ENCODE data around the gene SNX9. TPM values are rescaled to one million over a fixed set of nuclear protein-coding genes. Genes with fewer than 3 reads are reported as not detected.

Gene SNX9
- total and polyA plus RNA-seq, 5 donors from 2014 or later, result 16.4 to 31.6 (median 21.0) TPM

- Histone ChIP-seq H3K27ac (ENCODE audit: insufficient read depth, low read length, poor library complexity, severe bottlenecking) (no peak overlapping the region), H3K9me3 (ENCODE audit: control insufficient read depth in 2 of 2, low read length in 2 of 2) (no peaks in the 10 kb centered on the region), H3K4me3 (ENCODE audit: low read depth, low read length) (no peak overlapping the region), H3K4me1 (ENCODE audit: control insufficient read depth, insufficient read depth, low read length, poor library complexity, severe bottlenecking) (no peaks in the 10 kb centered on the region), H3K36me3 (ENCODE audit: control insufficient read depth, insufficient read depth, low read length) (peaks cover 44% of the 10 kb centered on the region), H3K27me3 (ENCODE audit: control insufficient read depth, insufficient read depth, low read length) (no peaks in the 10 kb centered on the region)
- no peaks in the 10 kb centered on the region for H3K27me3 Mint-ChIP-seq
- no peak overlapping the region for H3K4me3 Mint-ChIP-seq
- no peak overlapping the region for H3K27ac Mint-ChIP-seq
- ATAC-seq (ENCODE audit: low read depth in 2 of 2) (no peak), DNase-seq (no peak)
- H3K36me3 Mint-ChIP-seq, result peaks cover 73% of the 10 kb centered on the region
- peaks cover 0 to 13% (median 5%) of the 10 kb centered on the region in 7 donors for H3K9me3 Mint-ChIP-seq
- peaks cover 0 to 15% (median 2%) of the 10 kb centered on the region in 4 donors for H3K4me1 Mint-ChIP-seq
Measured at GRCh38 chr6:157921685-157922367, 98.8 kb downstream of the SNX9 start.

- Histone ChIP-seq H3K27ac (ENCODE audit: insufficient read depth, low read length, poor library complexity, severe bottlenecking) (no peak overlapping the region), H3K9me3 (ENCODE audit: control insufficient read depth in 2 of 2, low read length in 2 of 2) (no peaks in the 10 kb centered on the region), H3K36me3 (ENCODE audit: control insufficient read depth, insufficient read depth, low read length) (peaks cover 49% of the 10 kb centered on the region), H3K27me3 (ENCODE audit: control insufficient read depth, insufficient read depth, low read length) (no peaks in the 10 kb centered on the region), H3K4me3 (ENCODE audit: low read depth, low read length) (no peak overlapping the region), H3K4me1 (ENCODE audit: control insufficient read depth, insufficient read depth, low read length, poor library complexity, severe bottlenecking) (no peaks in the 10 kb centered on the region)
- ATAC-seq (ENCODE audit: low read depth in 2 of 2) (no peak), DNase-seq (no peak)
- peaks cover 61% of the 10 kb centered on the region for H3K36me3 Mint-ChIP-seq
- H3K4me1 Mint-ChIP-seq, result peaks cover 0 to 7% (median 1%) of the 10 kb centered on the region in 4 donors
- H3K9me3 Mint-ChIP-seq, result no peaks in the 10 kb centered on the region
- H3K27me3 Mint-ChIP-seq, result no peaks in the 10 kb centered on the region
- H3K27ac Mint-ChIP-seq, result peak overlapping the region in 1 of 3 donors; percentile 2
- no peak overlapping the region for H3K4me3 Mint-ChIP-seq
Measured at GRCh38 chr6:157925771-157926170, 102.7 kb downstream of the SNX9 start.

GRCh38 chr6:157927011-157927410, 104.0 kb downstream of the SNX9 start:
- Mint-ChIP-seq H3K4me1 (peaks cover 0 to 7% (median 1%) of the 10 kb centered on the region in 4 donors), H3K27me3 (no peaks in the 10 kb centered on the region), H3K4me3 (no peak overlapping the region), H3K36me3 (peaks cover 57% of the 10 kb centered on the region), H3K9me3 (no peaks in the 10 kb centered on the region), H3K27ac (peak overlapping the region in 1 of 3 donors; percentile 44)
- peaks cover 43% of the 10 kb centered on the region for H3K36me3 ChIP-seq (ENCODE audit: control insufficient read depth, insufficient read depth, low read length)
- ATAC-seq (ENCODE audit: low read depth in 2 of 2), result no peak
- H3K9me3 ChIP-seq (ENCODE audit: control insufficient read depth in 2 of 2, low read length in 2 of 2), result no peaks in the 10 kb centered on the region
- no peaks in the 10 kb centered on the region for H3K4me1 ChIP-seq (ENCODE audit: control insufficient read depth, insufficient read depth, low read length, poor library complexity, severe bottlenecking)
- no peak overlapping the region for H3K4me3 ChIP-seq (ENCODE audit: low read depth, low read length)
- H3K27ac ChIP-seq (ENCODE audit: insufficient read depth, low read length, poor library complexity, severe bottlenecking), result no peak overlapping the region
- no peaks in the 10 kb centered on the region for H3K27me3 ChIP-seq (ENCODE audit: control insufficient read depth, insufficient read depth, low read length)
- no peak for DNase-seq

GRCh38 chr6:157928428-157928827, 105.4 kb downstream of the SNX9 start:
- H3K4me3 ChIP-seq (ENCODE audit: low read depth, low read length), result no peak overlapping the region
- H3K27me3 ChIP-seq (ENCODE audit: control insufficient read depth, insufficient read depth, low read length), result no peaks in the 10 kb centered on the region
- no peak overlapping the region for H3K27ac Mint-ChIP-seq
- no peaks in the 10 kb centered on the region for H3K9me3 ChIP-seq (ENCODE audit: control insufficient read depth in 2 of 2, low read length in 2 of 2)
- H3K27me3 Mint-ChIP-seq, result no peaks in the 10 kb centered on the region
- peaks cover 41% of the 10 kb centered on the region for H3K36me3 ChIP-seq (ENCODE audit: control insufficient read depth, insufficient read depth, low read length)
- H3K36me3 Mint-ChIP-seq, result peaks cover 53% of the 10 kb centered on the region
- DNase-seq (no peak), ATAC-seq (ENCODE audit: low read depth in 2 of 2) (no peak)
- H3K4me1 Mint-ChIP-seq, result peaks cover 0 to 7% (median 1%) of the 10 kb centered on the region in 4 donors
- H3K27ac ChIP-seq (ENCODE audit: insufficient read depth, low read length, poor library complexity, severe bottlenecking), result no peak overlapping the region
- H3K4me1 ChIP-seq (ENCODE audit: control insufficient read depth, insufficient read depth, low read length, poor library complexity, severe bottlenecking), result no peaks in the 10 kb centered on the region
- H3K4me3 Mint-ChIP-seq, result no peak overlapping the region
- H3K9me3 Mint-ChIP-seq, result no peaks in the 10 kb centered on the region

GRCh38 chr6:157929076-157929475, 106.0 kb downstream of the SNX9 start:
- H3K4me1 Mint-ChIP-seq, result peaks cover 0 to 7% (median 0%) of the 10 kb centered on the region in 4 donors
- peaks cover 51% of the 10 kb centered on the region for H3K36me3 Mint-ChIP-seq

GRCh38 chr6:157929765-157930319, 106.8 kb downstream of the SNX9 start:
- H3K4me1 ChIP-seq (ENCODE audit: control insufficient read depth, insufficient read depth, low read length, poor library complexity, severe bottlenecking), result no peaks in the 10 kb centered on the region
- no peaks in the 10 kb centered on the region for H3K9me3 Mint-ChIP-seq
- ATAC-seq (ENCODE audit: low read depth in 2 of 2), result no peak

More at GRCh38 chr6:157929076-157929475, 106.0 kb downstream of the SNX9 start:
- H3K9me3 ChIP-seq (ENCODE audit: control insufficient read depth in 2 of 2, low read length in 2 of 2), result no peaks in the 10 kb centered on the region
- no peaks in the 10 kb centered on the region for H3K4me1 ChIP-seq (ENCODE audit: control insufficient read depth, insufficient read depth, low read length, poor library complexity, severe bottlenecking)
- ATAC-seq (ENCODE audit: low read depth in 2 of 2) (no peak), DNase-seq (no peak)
- no peak overlapping the region for H3K27ac ChIP-seq (ENCODE audit: insufficient read depth, low read length, poor library complexity, severe bottlenecking)
- H3K9me3 Mint-ChIP-seq, result no peaks in the 10 kb centered on the region
- H3K27ac Mint-ChIP-seq, result no peak overlapping the region
- no peaks in the 10 kb centered on the region for H3K27me3 Mint-ChIP-seq
- H3K4me3 ChIP-seq (ENCODE audit: low read depth, low read length), result no peak overlapping the region
- peaks cover 48% of the 10 kb centered on the region for H3K36me3 ChIP-seq (ENCODE audit: control insufficient read depth, insufficient read depth, low read length)
- H3K27me3 ChIP-seq (ENCODE audit: control insufficient read depth, insufficient read depth, low read length), result no peaks in the 10 kb centered on the region
- H3K4me3 Mint-ChIP-seq, result no peak overlapping the region

GRCh38 chr6:157935786-157936185, 112.7 kb downstream of the SNX9 start:
- H3K27ac Mint-ChIP-seq, result peak overlapping the region in 1 of 3 donors; percentile 65
- no peaks in the 10 kb centered on the region for H3K9me3 Mint-ChIP-seq
- H3K27me3 Mint-ChIP-seq, result no peaks in the 10 kb centered on the region
- peaks cover 0 to 11% (median 2%) of the 10 kb centered on the region in 4 donors for H3K4me1 Mint-ChIP-seq
- DNase-seq, result no peak
- no peak overlapping the region for H3K27ac ChIP-seq (ENCODE audit: insufficient read depth, low read length, poor library complexity, severe bottlenecking)
- H3K27me3 ChIP-seq (ENCODE audit: control insufficient read depth, insufficient read depth, low read length), result no peaks in the 10 kb centered on the region
- H3K36me3 ChIP-seq (ENCODE audit: control insufficient read depth, insufficient read depth, low read length), result peaks cover 56% of the 10 kb centered on the region
- ATAC-seq (ENCODE audit: low read depth in 2 of 2), result no peak
- no peaks in the 10 kb centered on the region for H3K9me3 ChIP-seq (ENCODE audit: control insufficient read depth in 2 of 2, low read length in 2 of 2)
- H3K4me1 ChIP-seq (ENCODE audit: control insufficient read depth, insufficient read depth, low read length, poor library complexity, severe bottlenecking), result peaks cover 3% of the 10 kb centered on the region
- H3K4me3 ChIP-seq (ENCODE audit: low read depth, low read length), result no peak overlapping the region
- no peak overlapping the region for H3K4me3 Mint-ChIP-seq
- H3K36me3 Mint-ChIP-seq, result peaks cover 56% of the 10 kb centered on the region

More at GRCh38 chr6:157929765-157930319, 106.8 kb downstream of the SNX9 start:
- no peak for DNase-seq
- Mint-ChIP-seq H3K27ac (no peak overlapping the region), H3K4me3 (no peak overlapping the region), H3K27me3 (no peaks in the 10 kb centered on the region), H3K4me1 (peaks cover 0 to 7% (median 0%) of the 10 kb centered on the region in 4 donors), H3K36me3 (peaks cover 50% of the 10 kb centered on the region)
- no peaks in the 10 kb centered on the region for H3K27me3 ChIP-seq (ENCODE audit: control insufficient read depth, insufficient read depth, low read length)
- peaks cover 49% of the 10 kb centered on the region for H3K36me3 ChIP-seq (ENCODE audit: control insufficient read depth, insufficient read depth, low read length)
- no peaks in the 10 kb centered on the region for H3K9me3 ChIP-seq (ENCODE audit: control insufficient read depth in 2 of 2, low read length in 2 of 2)
- no peak overlapping the region for H3K4me3 ChIP-seq (ENCODE audit: low read depth, low read length)
- H3K27ac ChIP-seq (ENCODE audit: insufficient read depth, low read length, poor library complexity, severe bottlenecking), result no peak overlapping the region

GRCh38 chr6:157937318-157937717, 114.3 kb downstream of the SNX9 start:
- no peaks in the 10 kb centered on the region for H3K9me3 Mint-ChIP-seq
- Histone ChIP-seq H3K27me3 (ENCODE audit: control insufficient read depth, insufficient read depth, low read length) (no peaks in the 10 kb centered on the region), H3K9me3 (ENCODE audit: control insufficient read depth in 2 of 2, low read length in 2 of 2) (no peaks in the 10 kb centered on the region), H3K27ac (ENCODE audit: insufficient read depth, low read length, poor library complexity, severe bottlenecking) (no peak overlapping the region), H3K4me1 (ENCODE audit: control insufficient read depth, insufficient read depth, low read length, poor library complexity, severe bottlenecking) (peaks cover 3% of the 10 kb centered on the region), H3K4me3 (ENCODE audit: low read depth, low read length) (no peak overlapping the region), H3K36me3 (ENCODE audit: control insufficient read depth, insufficient read depth, low read length) (peaks cover 63% of the 10 kb centered on the region)
- no peaks in the 10 kb centered on the region for H3K27me3 Mint-ChIP-seq
- peaks cover 0 to 11% (median 2%) of the 10 kb centered on the region in 4 donors for H3K4me1 Mint-ChIP-seq
- no peak for ATAC-seq (ENCODE audit: low read depth in 2 of 2)
- no peak for DNase-seq
- H3K36me3 Mint-ChIP-seq, result peaks cover 55% of the 10 kb centered on the region
- no peak overlapping the region for H3K4me3 Mint-ChIP-seq
- H3K27ac Mint-ChIP-seq, result no peak overlapping the region

Data from CD4-positive, CD25-positive, alpha-beta regulatory T cell (primary cell).